ENCODE measurements around the gene ENKD1. TPM values are rescaled to one million over a fixed set of nuclear protein-coding genes. Genes with fewer than 3 reads are reported as not detected.

Gene ENKD1
- total RNA-seq, 1 experiment from 2014 or later = 22.6 TPM

GRCh38 chr16:67652578-67653127, 13.9 kb downstream of the ENKD1 start:
- H3K4me1 Mint-ChIP-seq (ENCODE audit: low read depth, unreplicated experiment) = no peaks in the 10 kb centered on the region
- intact Hi-C loops (cut with micrococcal nuclease; ENCODE audit: unreplicated experiment) = no loop called here
- no TSS peak for BruUV-seq (replicated peaks)
- no peak for TF ChIP-seq CTCF (IDR thresholded peaks at IDR 0.05; ENCODE audit: unreplicated experiment)
- H3K36me3 Mint-ChIP-seq (ENCODE audit: insufficient read depth, unreplicated experiment) = peaks cover 16% of the 10 kb centered on the region
- H3K4me3 Mint-ChIP-seq (ENCODE audit: low read depth, unreplicated experiment) = peak overlapping the region; percentile 57
- CTCF ChIA-PET = interaction anchor here (1.0 kb wide), 1 partner anchor 132 kb away, joined by 3 read pairs; no protein-coding TSS in a partner anchor
- no peak overlapping the region for H3K27ac Mint-ChIP-seq (ENCODE audit: unreplicated experiment)
- H3K9me3 Mint-ChIP-seq (ENCODE audit: low read depth, unreplicated experiment) = no peaks in the 10 kb centered on the region
- peaks cover 81% of the 10 kb centered on the region for H3K27me3 Mint-ChIP-seq (ENCODE audit: unreplicated experiment)
- DNase-seq = peak; percentile 60

- CTCF ChIA-PET = interaction anchor here (1.0 kb wide), 1 partner anchor 131 kb away, joined by 3 read pairs; no protein-coding TSS in a partner anchor
Measured at GRCh38 chr16:67651847-67652246, 14.7 kb downstream of the ENKD1 start.

GRCh38 chr16:67651039-67651438, 15.5 kb downstream of the ENKD1 start:
- CTCF ChIA-PET = interaction anchor here (0.8 to 1.0 kb wide), 2 partner anchors 9 to 83 kb away, joined by 3 to 5 read pairs; partner anchors contain the start of gene ACD
- Mint-ChIP-seq H3K9me3 (ENCODE audit: low read depth, unreplicated experiment) (no peaks in the 10 kb centered on the region), H3K4me1 (ENCODE audit: low read depth, unreplicated experiment) (no peaks in the 10 kb centered on the region), H3K4me3 (ENCODE audit: low read depth, unreplicated experiment) (no peak overlapping the region), H3K36me3 (ENCODE audit: insufficient read depth, unreplicated experiment) (peaks cover 15% of the 10 kb centered on the region), H3K27ac (ENCODE audit: unreplicated experiment) (no peak overlapping the region), H3K27me3 (ENCODE audit: unreplicated experiment) (peaks cover 96% of the 10 kb centered on the region)
- no TSS peak for BruUV-seq (replicated peaks)
- intact Hi-C loops (cut with micrococcal nuclease; ENCODE audit: unreplicated experiment) = no loop called here
- no peak for TF ChIP-seq CTCF (IDR thresholded peaks at IDR 0.05; ENCODE audit: unreplicated experiment)
- DNase-seq = no peak

More at GRCh38 chr16:67651847-67652246, 14.7 kb downstream of the ENKD1 start:
- no peak for TF ChIP-seq CTCF (IDR thresholded peaks at IDR 0.05; ENCODE audit: unreplicated experiment)
- no peaks in the 10 kb centered on the region for H3K4me1 Mint-ChIP-seq (ENCODE audit: low read depth, unreplicated experiment)
- no peak for DNase-seq
- no peaks in the 10 kb centered on the region for H3K9me3 Mint-ChIP-seq (ENCODE audit: low read depth, unreplicated experiment)
- no peak overlapping the region for H3K27ac Mint-ChIP-seq (ENCODE audit: unreplicated experiment)
- peak overlapping the region; percentile 44 for H3K4me3 Mint-ChIP-seq (ENCODE audit: low read depth, unreplicated experiment)
- intact Hi-C loops (cut with micrococcal nuclease; ENCODE audit: unreplicated experiment) = no loop called here
- H3K27me3 Mint-ChIP-seq (ENCODE audit: unreplicated experiment) = peaks cover 89% of the 10 kb centered on the region
- peaks cover 15% of the 10 kb centered on the region for H3K36me3 Mint-ChIP-seq (ENCODE audit: insufficient read depth, unreplicated experiment)
- BruUV-seq (replicated peaks) = no TSS peak

DNA sequence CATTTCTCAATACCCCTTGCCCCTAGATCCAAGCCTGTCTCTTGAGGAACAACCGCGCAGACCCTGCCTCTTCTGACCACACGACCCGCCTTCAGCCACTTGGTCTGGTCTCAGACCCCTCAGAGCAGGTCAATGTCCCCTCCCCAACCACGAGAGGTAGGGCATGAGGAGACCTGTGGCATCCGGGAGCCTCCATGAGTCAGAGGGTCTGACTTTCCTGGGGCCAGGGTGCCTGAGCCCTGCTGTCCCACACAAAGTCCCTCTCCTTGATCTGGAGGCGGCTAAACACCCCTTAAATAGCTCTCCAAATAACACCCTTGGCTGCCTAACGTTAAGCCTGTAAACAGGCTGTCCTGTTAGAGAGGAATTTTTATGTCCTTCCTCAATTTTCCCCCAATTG, 16.5 kb downstream of the ENKD1 start:
- CTCF ChIA-PET = interaction anchor here (1.0 kb wide), 1 partner anchor 10 kb away, joined by 5 read pairs; the partner anchor contains the start of gene ACD
- no TSS peak for BruUV-seq (replicated peaks)
- no peak for TF ChIP-seq CTCF (IDR thresholded peaks at IDR 0.05; ENCODE audit: unreplicated experiment)
- intact Hi-C loops (cut with micrococcal nuclease; ENCODE audit: unreplicated experiment) = no loop called here
- Mint-ChIP-seq H3K36me3 (ENCODE audit: insufficient read depth, unreplicated experiment) (peaks cover 9% of the 10 kb centered on the region), H3K4me1 (ENCODE audit: low read depth, unreplicated experiment) (no peaks in the 10 kb centered on the region), H3K27me3 (ENCODE audit: unreplicated experiment) (peaks cover 87% of the 10 kb centered on the region), H3K27ac (ENCODE audit: unreplicated experiment) (no peak overlapping the region), H3K4me3 (ENCODE audit: low read depth, unreplicated experiment) (no peak overlapping the region), H3K9me3 (ENCODE audit: low read depth, unreplicated experiment) (no peaks in the 10 kb centered on the region)
- no peak for DNase-seq
